Endothelial cell of umbilical vein (primary cell): ENCODE results near the gene TSFM.

ENCODE experiments used
- CTCF ChIP-seq, 2 donors: IDR thresholded peaks; 1 replicate in 1 of 2; 2 replicates in 1 of 2; pipeline ENCODE4 v1.5.1; 2011; ENCODE audit warnings: low read length in 2 of 2, mild to moderate bottlenecking in 2 of 2, moderate library complexity in 2 of 2, control low read depth in 1 of 2, inconsistent platforms in 1 of 2, low read depth in 1 of 2; ENCODE audit not compliant: insufficient read depth in 1 of 2; ENCODE audit errors: extremely low read depth in 1 of 2
- EZH2 ChIP-seq: IDR thresholded peaks from 2 replicates; pipeline ENCODE4 v1.6.1; 2012; ENCODE audit warnings: borderline replicate concordance, low read depth, mild to moderate bottlenecking, moderate library complexity, low read length, inconsistent platforms; ENCODE audit not compliant: severe bottlenecking
- GATA2 ChIP-seq: IDR thresholded peaks from 2 replicates; pipeline ENCODE4 v1.7.0; 2011; ENCODE audit warnings: low read depth, mild to moderate bottlenecking, moderate library complexity, mixed read lengths, low read length; ENCODE audit not compliant: insufficient read length, insufficient read depth
- JUN ChIP-seq: IDR thresholded peaks from 2 replicates; pipeline ENCODE4 v1.6.1; 2011; ENCODE audit warnings: borderline replicate concordance, low read depth; ENCODE audit not compliant: insufficient read length, insufficient read depth
- MAX ChIP-seq: IDR thresholded peaks from 2 replicates; pipeline ENCODE4 v1.6.1; 2011; ENCODE audit not compliant: insufficient read depth, insufficient read length
- MYC ChIP-seq: IDR thresholded peaks from one replicate; pipeline ENCODE4 v1.6.1; 2011; ENCODE audit warnings: mild to moderate bottlenecking, low read depth, low read length
- POLR2A ChIP-seq: IDR thresholded peaks from 2 replicates; pipeline ENCODE4 v1.6.1; 2012; ENCODE audit warnings: low read depth, mild to moderate bottlenecking, control low read depth, low read length
- POLR2AphosphoS5 ChIP-seq: IDR thresholded peaks from 2 replicates; pipeline ENCODE4 v1.6.1; 2012; ENCODE audit warnings: low read depth, mild to moderate bottlenecking, control low read depth, low read length, moderate library complexity; ENCODE audit not compliant: insufficient read depth

- TF ChIP-seq POLR2A = no peak
- no peak for TF ChIP-seq EZH2
- no peak for TF ChIP-seq MAX
- TF ChIP-seq CTCF (IDR thresholded peaks at IDR 0.05; ENCODE audit: extremely low read depth in 1 of 2, insufficient read depth in 1 of 2, low read depth in 1 of 2, low read length in 2 of 2) = no peak
- no peak for TF ChIP-seq POLR2AphosphoS5
- no peak for TF ChIP-seq JUN
- no peak for TF ChIP-seq MYC
- no peak for TF ChIP-seq GATA2
Observed at GRCh38 chr12:57751432-57751787, 31.2 kb upstream of the TSFM start.
